K562 (cell line): ENCODE data around the gene DSP.

ENCODE experiments used
- BRF2 ChIP-seq: IDR thresholded peaks from 3 replicates; pipeline ENCODE4 v1.6.1; 2011; ENCODE audit warnings: borderline replicate concordance, mild to moderate bottlenecking; ENCODE audit not compliant: insufficient read length, insufficient read depth
- ETS1 ChIP-seq: conservative IDR thresholded peaks from 2 replicates; pipeline ENCODE4 v1.6.1; 2011; ENCODE audit warnings: low read depth, mild to moderate bottlenecking, low read length; ENCODE audit not compliant: control insufficient read depth
- NR2C2 ChIP-seq, 2 experiments: fragments of 200-800 bp in 1 of 2; sonication (Bioruptor generic) in 1 of 2; sonication (generic) in 1 of 2; formaldehyde crosslinking in 1 of 2; IDR thresholded peaks; 2 replicates each; pipeline versions ENCODE4 v1.6.1 to v1.8.0; 2016 to 2022; ENCODE audit warnings: mild to moderate bottlenecking in 1 of 2, missing compliant biosample characterization in 1 of 2, missing genetic modification characterization in 1 of 2, missing genetic modification reagents in 1 of 2
- PTRF ChIP-seq: fragments of 450-650 bp; IDR thresholded peaks from 2 replicates; pipeline ENCODE4 v1.6.1; 2016; ENCODE audit warnings: mild to moderate bottlenecking, missing genetic modification characterization, missing compliant biosample characterization
- ZNF830 ChIP-seq: fragments of 250-450 bp; sonication (Bioruptor Pico); IDR thresholded peaks from 2 replicates; pipeline ENCODE4 v1.5.0; 2021; ENCODE audit warnings: mild to moderate bottlenecking
- TF ChIP-seq, protein P1 (sequence below), 3 experiments: IDR thresholded peaks in 2 of 3; conservative IDR thresholded peaks in 1 of 3; 2 replicates each; pipeline ENCODE4 v1.5.1; 2011 to 2012; ENCODE audit warnings: low read length in 3 of 3, mild to moderate bottlenecking in 3 of 3, control low read depth in 2 of 3, improper control_type of control experiment in 1 of 3, inconsistent platforms in 1 of 3, low read depth in 1 of 3, mixed read lengths in 1 of 3, moderate library complexity in 1 of 3; ENCODE audit not compliant: insufficient read depth in 2 of 3
- TF ChIP-seq, protein P2 (sequence below): sonication (generic); formaldehyde crosslinking; IDR thresholded peaks from 2 replicates; pipeline ENCODE4 v1.9.0; 2022; ENCODE audit warnings: mild to moderate bottlenecking, missing genetic modification reagents

DNA sequence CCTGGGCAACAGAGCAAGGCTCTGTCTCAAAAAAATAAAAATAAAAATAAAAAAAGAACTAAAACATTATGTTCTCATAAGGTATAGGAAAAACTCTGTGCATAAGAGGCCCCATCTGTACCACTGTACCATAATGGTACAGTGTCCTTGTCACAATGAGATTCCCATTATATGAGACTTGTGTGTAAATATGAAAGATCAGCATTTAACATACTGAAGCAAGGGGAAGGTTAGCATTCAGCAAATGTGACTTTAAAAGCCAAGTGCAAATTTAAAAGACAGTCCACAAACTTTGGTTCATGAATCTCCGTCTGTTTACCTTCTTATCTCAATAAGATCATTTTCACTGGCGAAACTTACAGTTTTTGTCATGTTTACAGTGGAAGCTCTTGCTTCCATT is 16.2 kb downstream of the DSP start:
- TF ChIP-seq ZNF830 (CRISPR knock-in tag) (no peak), ETS1 (no peak), NR2C2 (CRISPR knock-in tag; IDR thresholded peaks at IDR 0.05) (no peak), NR2C2 (tag; IDR thresholded peaks at IDR 0.05) (no peak), BRF2 (no peak), PTRF (tag) (no peak)
- TF ChIP-seq, protein P1, sequence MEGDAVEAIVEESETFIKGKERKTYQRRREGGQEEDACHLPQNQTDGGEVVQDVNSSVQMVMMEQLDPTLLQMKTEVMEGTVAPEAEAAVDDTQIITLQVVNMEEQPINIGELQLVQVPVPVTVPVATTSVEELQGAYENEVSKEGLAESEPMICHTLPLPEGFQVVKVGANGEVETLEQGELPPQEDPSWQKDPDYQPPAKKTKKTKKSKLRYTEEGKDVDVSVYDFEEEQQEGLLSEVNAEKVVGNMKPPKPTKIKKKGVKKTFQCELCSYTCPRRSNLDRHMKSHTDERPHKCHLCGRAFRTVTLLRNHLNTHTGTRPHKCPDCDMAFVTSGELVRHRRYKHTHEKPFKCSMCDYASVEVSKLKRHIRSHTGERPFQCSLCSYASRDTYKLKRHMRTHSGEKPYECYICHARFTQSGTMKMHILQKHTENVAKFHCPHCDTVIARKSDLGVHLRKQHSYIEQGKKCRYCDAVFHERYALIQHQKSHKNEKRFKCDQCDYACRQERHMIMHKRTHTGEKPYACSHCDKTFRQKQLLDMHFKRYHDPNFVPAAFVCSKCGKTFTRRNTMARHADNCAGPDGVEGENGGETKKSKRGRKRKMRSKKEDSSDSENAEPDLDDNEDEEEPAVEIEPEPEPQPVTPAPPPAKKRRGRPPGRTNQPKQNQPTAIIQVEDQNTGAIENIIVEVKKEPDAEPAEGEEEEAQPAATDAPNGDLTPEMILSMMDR (IDR thresholded peaks at IDR 0.05 in 2 of 3, conservative IDR thresholded peaks at IDR 0.05 in 1 of 3; ENCODE audit: insufficient read depth in 2 of 3, low read depth in 1 of 3, low read length in 3 of 3) = no peak
- TF ChIP-seq, protein P2, sequence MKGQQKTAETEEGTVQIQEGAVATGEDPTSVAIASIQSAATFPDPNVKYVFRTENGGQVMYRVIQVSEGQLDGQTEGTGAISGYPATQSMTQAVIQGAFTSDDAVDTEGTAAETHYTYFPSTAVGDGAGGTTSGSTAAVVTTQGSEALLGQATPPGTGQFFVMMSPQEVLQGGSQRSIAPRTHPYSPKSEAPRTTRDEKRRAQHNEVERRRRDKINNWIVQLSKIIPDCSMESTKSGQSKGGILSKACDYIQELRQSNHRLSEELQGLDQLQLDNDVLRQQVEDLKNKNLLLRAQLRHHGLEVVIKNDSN = no peak
